Mucosa of rectum (tissue), 2 donors: ENCODE data around the gene PSMB3.
"Not testable (repeated sequence)": the region's sequence is repeated elsewhere in the genome, so short reads cannot be mapped to it uniquely, and the experiment has no call there.

Experiments used
- H3K27ac ChIP-seq, 2 donors: one replicate each; pipeline ENCODE4 v1.7.0; 2013; ENCODE audit warnings: inconsistent platforms in 2 of 2, low read depth in 2 of 2, low read length in 2 of 2
- H3K27me3 ChIP-seq, 2 donors: one replicate each; pipeline ENCODE4 v1.7.0; 2013; ENCODE audit warnings: low read length in 2 of 2; ENCODE audit not compliant: control insufficient read depth in 2 of 2, insufficient read depth in 2 of 2
- H3K36me3 ChIP-seq, 2 donors: one replicate each; pipeline ENCODE4 v1.7.0; 2013; ENCODE audit warnings: low read length in 2 of 2; ENCODE audit not compliant: control insufficient read depth in 2 of 2, insufficient read depth in 2 of 2
- H3K4me1 ChIP-seq, 2 donors: one replicate each; pipeline ENCODE4 v1.7.0; 2013; ENCODE audit warnings: low read length in 2 of 2, mild to moderate bottlenecking in 1 of 2; ENCODE audit not compliant: control insufficient read depth in 2 of 2, insufficient read depth in 2 of 2
- H3K4me3 ChIP-seq, 2 donors: one replicate each; pipeline ENCODE4 v1.7.0; 2013; ENCODE audit warnings: low read length in 2 of 2
- H3K9ac ChIP-seq, 2 donors: one replicate each; pipeline ENCODE4 v1.7.0; 2013; ENCODE audit warnings: low read length in 2 of 2, low read depth in 1 of 2, mild to moderate bottlenecking in 1 of 2
- H3K9me3 ChIP-seq, 2 donors: one replicate each; pipeline ENCODE4 v1.7.0; 2013; ENCODE audit warnings: low read length in 2 of 2; ENCODE audit not compliant: control insufficient read depth in 2 of 2
- donor health status: healthy.
- donor health status: Normal muscosa, but diverticular disease.

PSMB3 gene

DNA sequence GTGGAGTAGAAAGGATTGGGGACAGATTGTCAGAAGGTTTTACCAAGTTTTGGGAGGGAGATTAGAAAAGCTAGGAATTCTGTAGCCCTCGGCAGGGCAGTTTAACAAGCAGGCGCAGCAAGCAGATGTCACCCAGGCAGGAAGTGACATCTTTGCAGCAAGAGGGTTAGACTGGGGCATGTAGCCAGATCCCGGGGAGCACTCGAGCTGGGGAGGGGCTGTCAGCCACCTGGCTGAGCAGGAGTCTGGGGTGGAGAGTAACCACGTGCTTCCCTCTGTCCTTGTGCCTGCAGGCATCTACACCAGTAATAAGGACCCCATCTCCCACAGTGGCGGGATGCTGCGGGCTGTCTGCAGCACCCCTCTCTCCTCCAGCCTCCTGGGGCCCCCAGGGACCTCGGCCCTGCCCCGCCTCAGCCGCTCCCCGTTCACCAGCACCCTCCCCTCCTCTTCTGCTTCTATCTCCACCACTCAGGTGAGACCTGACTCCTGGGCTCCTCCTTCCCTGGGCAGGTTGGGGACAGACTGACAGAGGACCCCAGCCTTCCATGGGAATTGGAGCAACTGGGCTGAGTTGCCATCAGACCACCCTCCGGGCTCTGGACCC lies 35.3 kb upstream of the PSMB3 start:
- Histone ChIP-seq H3K27ac (no peak overlapping the region), H3K36me3 (peaks cover 43 to 65% of the 10 kb centered on the region in 2 donors), H3K9ac (no peak overlapping the region)

GRCh38 chr17:38719289-38719942 lies 33.1 kb upstream of the PSMB3 start:
- Histone ChIP-seq H3K4me3 (no peak overlapping the region), H3K27me3 (no peaks in the 10 kb centered on the region), H3K4me1 (peaks cover 4 to 6% of the 10 kb centered on the region in 2 donors), H3K9me3 (no peaks in the 10 kb centered on the region), H3K27ac (no peak overlapping the region), H3K36me3 (peaks cover 30 to 50% of the 10 kb centered on the region in 2 donors), H3K9ac (no peak overlapping the region)

More for the DNA sequence above, 35.3 kb upstream of the PSMB3 start:
- H3K4me1 ChIP-seq = peaks cover 3% of the 10 kb centered on the region in 2 donors
- no peaks in the 10 kb centered on the region for H3K27me3 ChIP-seq
- no peak overlapping the region for H3K4me3 ChIP-seq
- H3K9me3 ChIP-seq = no peaks in the 10 kb centered on the region

GRCh38 chr17:38719943-38720641 lies 32.4 kb upstream of the PSMB3 start:
- Histone ChIP-seq H3K9me3 (no peaks in the 10 kb centered on the region), H3K4me1 (peaks cover 8 to 11% of the 10 kb centered on the region in 2 donors), H3K4me3 (no peak overlapping the region), H3K9ac (no peak overlapping the region), H3K36me3 (peaks cover 30 to 48% of the 10 kb centered on the region in 2 donors), H3K27ac (no peak overlapping the region), H3K27me3 (no peaks in the 10 kb centered on the region)

- no peak overlapping the region for H3K9ac ChIP-seq
- peaks cover 11 to 16% of the 10 kb centered on the region in 2 donors for H3K4me1 ChIP-seq
- no peaks in the 10 kb centered on the region for H3K9me3 ChIP-seq
- H3K4me3 ChIP-seq = no peak overlapping the region
- H3K27ac ChIP-seq = no peak overlapping the region
- no peaks in the 10 kb centered on the region for H3K27me3 ChIP-seq
- H3K36me3 ChIP-seq = peaks cover 26 to 42% of the 10 kb centered on the region in 2 donors
Observed at GRCh38 chr17:38720941-38721340, 31.6 kb upstream of the PSMB3 start.

DNA sequence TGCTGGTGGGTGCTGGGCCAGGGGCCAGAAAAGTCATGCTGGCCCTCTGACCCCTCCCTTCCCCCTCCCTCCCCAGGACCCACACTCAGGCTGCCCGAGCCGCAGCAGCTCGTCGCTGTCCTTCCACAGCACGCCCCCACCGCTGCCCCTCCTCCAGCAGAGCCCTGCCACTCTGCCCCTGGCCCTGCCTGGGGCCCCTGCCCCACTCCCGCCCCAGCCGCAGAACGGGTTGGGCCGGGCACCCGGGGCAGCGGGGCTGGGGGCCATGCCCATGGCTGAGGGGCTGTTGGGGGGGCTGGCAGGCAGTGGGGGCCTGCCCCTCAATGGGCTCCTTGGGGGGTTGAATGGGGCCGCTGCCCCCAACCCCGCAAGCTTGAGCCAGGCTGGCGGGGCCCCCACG lies 30.7 kb upstream of the PSMB3 start:
- H3K27ac ChIP-seq = no peak overlapping the region
- no peaks in the 10 kb centered on the region for H3K27me3 ChIP-seq
- H3K36me3 ChIP-seq = peaks cover 20 to 34% of the 10 kb centered on the region in 2 donors
- no peak overlapping the region for H3K9ac ChIP-seq
- peaks cover 17 to 18% of the 10 kb centered on the region in 2 donors for H3K4me1 ChIP-seq
- no peaks in the 10 kb centered on the region for H3K9me3 ChIP-seq
- H3K4me3 ChIP-seq = no peak overlapping the region

GRCh38 chr17:38724337-38724988 lies 28.1 kb upstream of the PSMB3 start:
- H3K4me1 ChIP-seq = peaks cover 28% of the 10 kb centered on the region in 2 donors
- H3K27me3 ChIP-seq = no peaks in the 10 kb centered on the region
- H3K27ac ChIP-seq = no peak overlapping the region
- H3K4me3 ChIP-seq = no peak overlapping the region
- H3K9me3 ChIP-seq = no peaks in the 10 kb centered on the region
- no peak overlapping the region for H3K9ac ChIP-seq
- peaks cover 15 to 25% of the 10 kb centered on the region in 2 donors for H3K36me3 ChIP-seq

- H3K27me3 ChIP-seq = no peaks in the 10 kb centered on the region
- H3K9ac ChIP-seq = no peak overlapping the region
- H3K4me1 ChIP-seq = peaks cover 30 to 31% of the 10 kb centered on the region in 2 donors
- H3K4me3 ChIP-seq = no peak overlapping the region
- no peaks in the 10 kb centered on the region for H3K9me3 ChIP-seq
- no peak overlapping the region for H3K27ac ChIP-seq
- H3K36me3 ChIP-seq = peaks cover 15 to 25% of the 10 kb centered on the region in 2 donors
Observed at GRCh38 chr17:38725066-38725465, 27.5 kb upstream of the PSMB3 start.

GRCh38 chr17:38726145-38726544 lies 26.4 kb upstream of the PSMB3 start:
- H3K4me3 ChIP-seq, H3K9me3 ChIP-seq, H3K9ac ChIP-seq, H3K27me3 ChIP-seq: not testable (repeated sequence)
- Histone ChIP-seq H3K27ac (peak overlapping the region in 1 of 2 donors; percentile 16), H3K4me1 (peaks cover 35 to 38% of the 10 kb centered on the region in 2 donors), H3K36me3 (peaks cover 8 to 16% of the 10 kb centered on the region in 2 donors)

DNA sequence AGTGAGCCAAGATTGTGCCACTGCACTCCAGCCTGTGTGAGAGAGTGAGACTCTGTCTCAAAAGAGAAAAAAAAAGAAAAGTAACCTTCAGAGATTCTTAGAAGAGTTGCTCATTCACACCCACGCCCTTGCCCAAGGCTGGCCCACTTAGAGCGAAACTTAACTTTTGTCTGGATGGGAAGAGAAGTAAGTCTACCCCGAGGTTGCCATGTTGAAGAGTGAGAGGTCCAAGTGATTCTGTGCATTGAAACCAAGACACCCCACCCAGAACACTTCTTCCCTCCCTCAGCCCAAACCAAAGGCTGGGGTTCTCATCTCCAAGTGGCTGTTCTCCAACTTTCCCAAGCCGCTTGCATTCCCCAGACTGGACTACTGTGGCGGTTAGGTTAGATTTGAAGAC lies 24.8 kb upstream of the PSMB3 start:
- Histone ChIP-seq H3K27ac (peak overlapping the region in 1 of 2 donors; percentile 1), H3K4me1 (peaks cover 48 to 54% of the 10 kb centered on the region in 2 donors), H3K9ac (no peak overlapping the region), H3K27me3 (no peaks in the 10 kb centered on the region), H3K4me3 (no peak overlapping the region), H3K9me3 (no peaks in the 10 kb centered on the region), H3K36me3 (peaks cover 0 to 10% of the 10 kb centered on the region in 2 donors)
